HG03558 (cell line): Measurements from ENCODE around the gene KRT32.
"Not testable (repeated sequence)": the region's sequence is repeated elsewhere in the genome, so short reads cannot be mapped to it uniquely, and the experiment has no call there.

ENCODE experiments used
- ATAC-seq: cut with Tn5 transposase; IDR thresholded peaks from one replicate; pipeline ENCODE4 v1.9.1; 2021; ENCODE audit warnings: moderate number of reproducible peaks; ENCODE audit not compliant: unreplicated experiment; ENCODE audit errors: extremely low read depth

The KRT32 gene

GRCh38 chr17:41434415-41434814, 32.8 kb downstream of the KRT32 start:
- ATAC-seq, result no peak

- ATAC-seq, result no peak
These were observed 33.2 kb downstream of the KRT32 start for GRCh38 chr17:41434005-41434404.

DNA sequence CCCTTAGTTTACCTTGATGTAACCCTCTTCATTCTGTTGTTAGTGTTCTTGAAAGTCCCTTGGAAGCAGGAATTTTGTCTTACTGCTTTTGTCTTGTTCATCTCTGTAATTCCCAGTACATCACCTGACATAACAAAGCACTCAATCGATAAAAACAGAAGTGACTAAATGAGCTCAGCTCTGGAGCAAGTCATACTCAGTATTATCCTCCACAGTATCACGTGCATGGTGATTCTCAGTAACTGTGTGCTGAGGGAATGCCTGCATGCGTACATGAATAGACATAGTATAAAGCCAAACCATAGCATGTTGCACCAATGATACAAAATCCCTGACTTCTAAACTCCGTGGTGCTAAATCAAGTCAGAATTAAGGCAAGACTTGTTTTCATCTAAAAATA, 33.6 kb downstream of the KRT32 start:
- ATAC-seq, result no peak

- ATAC-seq, result not testable (repeated sequence)
These were observed 36.8 kb downstream of the KRT32 start for GRCh38 chr17:41430376-41430775.

DNA sequence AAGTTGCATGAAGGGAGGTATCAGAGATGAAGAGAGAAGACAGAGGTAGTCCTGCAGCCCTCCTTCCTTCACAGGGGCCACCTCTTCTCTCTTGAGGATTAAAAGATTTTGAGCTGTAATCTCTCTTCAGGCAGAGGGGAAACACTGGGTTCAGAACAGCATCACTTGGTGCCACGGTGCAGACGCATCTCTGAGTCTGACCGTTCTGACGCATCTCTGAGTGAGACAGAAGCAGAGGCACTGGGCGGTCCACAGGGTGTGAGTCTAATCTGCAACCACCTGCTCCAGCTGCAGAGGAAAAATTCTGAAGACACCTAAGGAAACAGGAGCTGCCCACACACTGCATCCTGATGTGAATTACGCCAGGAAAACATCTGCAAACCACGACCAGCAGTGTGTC, 37.5 kb downstream of the KRT32 start:
- ATAC-seq, result no peak

DNA sequence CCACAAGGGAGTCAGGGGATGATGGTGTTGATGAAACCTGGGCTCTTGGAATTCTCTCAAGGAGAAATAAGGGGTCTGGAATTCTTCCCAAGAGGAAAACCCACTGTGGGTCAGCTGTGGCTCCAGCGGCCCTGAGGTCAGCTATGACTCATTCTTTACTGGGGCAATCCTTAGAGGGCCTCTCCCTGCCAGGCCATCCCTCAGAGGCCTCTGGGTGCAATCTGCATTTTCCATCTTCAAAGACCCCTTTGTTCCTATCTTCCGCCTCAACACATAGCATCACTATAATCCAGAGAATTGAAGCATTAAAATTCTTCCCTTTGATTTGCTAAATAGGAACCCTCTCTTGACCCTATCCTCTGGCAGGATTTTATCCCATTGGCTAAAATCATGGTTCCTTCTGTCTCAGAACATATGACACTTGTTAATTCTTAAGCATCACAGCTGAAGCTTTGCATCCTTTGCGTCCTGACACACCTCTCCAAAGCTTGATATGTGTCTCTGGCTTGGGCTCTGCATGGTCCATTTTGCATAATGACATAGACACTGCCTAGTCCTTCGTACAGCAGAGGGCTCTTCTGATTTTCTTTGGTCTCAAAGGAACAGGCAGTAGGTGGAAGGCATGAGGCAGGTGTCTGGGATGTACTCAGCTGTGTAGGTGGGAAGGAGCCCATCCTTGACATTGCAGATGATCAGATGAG, 38.4 kb downstream of the KRT32 start:
- no peak for ATAC-seq

GRCh38 chr17:41424111-41424635, 43.0 kb downstream of the KRT32 start, which contains the start of gene KRT37:
TSS of gene KRT37 (minus strand) at chr17:41424585. CDS start at chr17:41424523, 62 bp downstream.
- no peak for ATAC-seq

- not testable (repeated sequence) for ATAC-seq
These were observed 44.6 kb downstream of the KRT32 start for GRCh38 chr17:41422586-41422985.

GRCh38 chr17:41421617-41422016, 45.6 kb downstream of the KRT32 start:
- no peak for ATAC-seq

GRCh38 chr17:41421116-41421515, 46.1 kb downstream of the KRT32 start:
- no peak for ATAC-seq

DNA sequence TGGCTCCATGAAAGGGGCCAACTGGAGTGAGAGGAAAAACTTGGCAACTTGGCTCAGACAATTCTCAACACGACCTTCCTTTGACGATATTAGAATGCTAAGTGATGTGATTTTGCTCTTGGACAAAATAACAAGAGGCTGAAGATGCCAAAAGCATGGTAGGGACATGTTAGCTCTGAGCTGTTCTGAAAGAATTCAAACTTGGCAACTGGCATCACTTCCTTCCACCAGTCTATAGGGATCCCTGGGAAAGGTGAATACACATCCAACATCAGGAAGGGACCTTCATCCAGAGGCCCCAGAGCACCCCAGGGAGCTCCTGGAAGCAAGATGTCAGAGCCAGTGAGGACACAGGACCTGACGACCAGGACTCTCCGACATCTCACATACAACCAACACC, 47.1 kb downstream of the KRT32 start:
- no peak for ATAC-seq

GRCh38 chr17:41419716-41420115, 47.5 kb downstream of the KRT32 start:
- ATAC-seq, result no peak

DNA sequence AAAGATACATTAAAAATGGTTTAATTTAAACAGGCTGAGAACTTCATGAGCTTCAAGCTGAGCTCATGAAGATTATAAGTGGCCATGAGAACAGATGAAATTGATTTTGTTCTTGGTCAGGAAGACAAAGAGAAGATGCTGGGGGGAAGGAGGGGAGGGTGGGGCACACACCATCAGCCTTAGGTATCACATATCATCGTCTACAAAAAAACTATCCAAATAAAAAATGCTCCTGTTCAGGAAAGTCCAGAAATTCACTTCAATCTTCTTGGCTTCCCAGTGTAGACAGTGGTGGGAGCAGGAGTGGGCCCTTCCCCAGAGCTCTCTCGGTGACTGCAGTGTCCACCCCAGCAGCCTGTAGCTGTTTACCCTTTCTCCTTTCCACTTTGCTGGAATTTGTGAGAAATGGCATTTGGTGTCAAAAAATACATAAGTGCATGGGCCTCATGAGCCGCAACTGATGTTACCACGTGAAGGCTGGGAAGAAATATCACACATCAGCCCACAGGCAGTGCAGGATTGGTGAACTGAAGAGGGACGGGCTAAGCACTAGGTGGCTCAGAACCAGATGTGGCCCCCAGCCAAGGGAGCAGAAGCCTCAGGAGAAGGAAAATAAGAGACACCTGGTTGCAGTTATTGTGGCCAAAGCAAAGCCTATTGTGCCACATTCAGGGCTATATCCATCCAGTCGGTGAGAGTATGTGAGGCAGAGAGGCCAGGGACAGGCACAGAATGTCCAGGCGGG, 48.9 kb downstream of the KRT32 start:
- ATAC-seq, result no peak

DNA sequence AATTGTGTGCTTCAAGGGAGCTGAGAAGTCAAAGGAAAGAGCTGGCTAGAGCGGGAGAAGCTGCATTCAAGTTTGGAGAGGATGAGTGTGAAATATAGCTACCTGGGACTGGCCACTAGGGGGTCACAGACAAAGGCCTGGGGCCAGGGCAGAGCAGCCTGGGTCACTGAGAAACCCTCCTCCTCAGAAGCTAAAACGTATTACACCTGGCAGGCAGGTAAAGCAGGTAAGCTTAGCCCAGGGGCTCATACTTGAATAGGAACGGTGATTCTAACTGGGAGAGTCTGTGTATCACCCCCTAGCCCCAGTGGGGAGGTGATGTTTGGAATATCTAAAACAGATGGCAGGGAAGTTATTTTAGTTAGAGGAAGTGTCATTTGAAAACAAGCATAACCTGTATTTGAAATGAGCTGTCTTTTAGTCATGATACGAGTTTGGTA, 49.6 kb downstream of the KRT32 start:
- no peak for ATAC-seq

- no peak for ATAC-seq
These were observed 50.1 kb downstream of the KRT32 start for GRCh38 chr17:41417127-41417526.

DNA sequence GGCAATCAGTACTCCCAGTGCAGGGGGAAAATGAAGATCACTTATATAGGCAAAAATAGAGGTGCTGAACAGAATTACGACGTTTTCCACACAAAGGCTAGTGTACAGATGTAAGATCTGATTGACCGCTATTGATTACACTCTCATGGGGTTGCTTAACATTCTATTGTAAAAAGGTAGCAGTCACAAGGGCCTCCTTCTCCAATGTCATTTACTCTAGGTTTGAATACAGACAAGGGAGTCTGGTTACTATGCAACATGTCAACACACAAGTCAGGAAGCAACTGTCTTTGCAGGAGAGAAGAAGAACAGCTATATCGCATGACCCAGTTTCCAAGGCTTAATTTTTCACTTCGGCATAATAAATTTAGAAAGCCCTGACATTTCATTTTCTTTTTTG, 50.7 kb downstream of the KRT32 start:
- ATAC-seq, result no peak

- no peak for ATAC-seq
These were observed 51.3 kb downstream of the KRT32 start for GRCh38 chr17:41415833-41416335.

DNA sequence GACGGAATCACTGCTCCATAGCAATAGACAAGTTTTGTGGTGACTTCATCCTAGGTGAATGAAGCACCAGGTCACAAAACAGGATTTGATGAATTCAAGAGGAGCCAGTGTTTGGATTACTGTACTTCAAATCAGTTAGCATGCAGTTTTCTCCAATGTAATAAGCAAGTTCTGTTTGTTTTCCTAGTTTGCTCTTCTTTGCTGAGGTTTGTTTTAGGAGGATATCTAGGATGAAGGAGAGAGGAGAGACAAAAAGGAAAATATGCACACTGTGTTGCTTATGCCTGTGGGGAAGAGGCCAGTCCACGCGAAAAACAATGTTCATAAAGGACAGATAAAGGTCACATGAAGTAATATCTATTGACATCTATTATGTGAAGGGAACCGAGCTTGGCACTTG, 51.8 kb downstream of the KRT32 start:
- no peak for ATAC-seq

DNA sequence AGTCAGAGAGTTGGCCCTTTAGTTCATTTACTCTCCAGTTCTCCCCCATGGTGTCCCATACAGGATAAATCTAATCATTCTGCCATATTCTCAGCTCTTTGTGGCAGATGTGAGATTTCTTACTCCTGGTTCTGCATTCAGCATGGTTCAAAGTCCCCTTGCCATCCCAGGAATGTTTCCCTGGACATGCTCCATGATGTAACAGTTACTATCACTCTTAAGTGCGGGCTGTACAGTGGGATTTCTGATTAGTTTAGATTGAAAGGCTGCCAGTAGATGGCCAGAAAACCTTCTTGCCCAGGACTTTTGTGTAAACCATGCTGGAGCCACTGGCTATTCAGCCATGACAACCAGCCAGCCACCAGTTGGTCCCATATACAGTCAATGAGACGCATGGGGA, 53.2 kb downstream of the KRT32 start:
- no peak for ATAC-seq

GRCh38 chr17:41413353-41413957, 53.7 kb downstream of the KRT32 start:
- ATAC-seq, result no peak
